Mesothelial cell of epicardium (in vitro differentiated cells): ENCODE measurements around the gene DND1. TPM values are rescaled to one million over a fixed set of nuclear protein-coding genes. Genes with fewer than 3 reads are reported as not detected.

ENCODE experiments used
- DNase-seq, 2 experiments: peaks; one replicate each; pipeline ENCODE4 v3.0.0; 2021; ENCODE audit warnings: low spot score in 2 of 2; ENCODE audit not compliant: unreplicated experiment in 2 of 2
- H3K27ac Mint-ChIP-seq: 2 replicates; pipeline ENCODE4 v1.8.0; 2021; ENCODE audit warnings: mixed read lengths
- H3K27me3 Mint-ChIP-seq: 2 replicates; pipeline ENCODE4 v1.8.0; 2021; ENCODE audit warnings: low read depth, mixed read lengths
- H3K36me3 Mint-ChIP-seq: 2 replicates; pipeline ENCODE4 v1.8.0; 2021; ENCODE audit warnings: mixed read lengths
- H3K4me1 Mint-ChIP-seq: 2 replicates; pipeline ENCODE4 v1.8.0; 2021; ENCODE audit warnings: mixed read lengths
- H3K4me3 Mint-ChIP-seq: 2 replicates; pipeline ENCODE4 v1.8.0; 2021; ENCODE audit warnings: mild to moderate bottlenecking, moderate library complexity, mixed read lengths
- H3K9me3 Mint-ChIP-seq: 2 replicates; pipeline ENCODE4 v1.8.0; 2021; ENCODE audit warnings: mixed read lengths
- total RNA-seq: library from RNA; stranded (reverse); gene quantifications from 3 replicates; pipeline ENCODE4 v1.2.1, GENCODE V29; 2021
- TF ChIP-seq, protein P1 (sequence below): fragments of 200-600 bp; sonication (generic); IDR thresholded peaks from one replicate; pipeline ENCODE4 v1.5.0; 2021; ENCODE audit warnings: antibody characterized with exemption; ENCODE audit not compliant: unreplicated experiment

DND1 gene
- total RNA-seq, 1 donor from 2014 or later: 3.5 TPM

DNA sequence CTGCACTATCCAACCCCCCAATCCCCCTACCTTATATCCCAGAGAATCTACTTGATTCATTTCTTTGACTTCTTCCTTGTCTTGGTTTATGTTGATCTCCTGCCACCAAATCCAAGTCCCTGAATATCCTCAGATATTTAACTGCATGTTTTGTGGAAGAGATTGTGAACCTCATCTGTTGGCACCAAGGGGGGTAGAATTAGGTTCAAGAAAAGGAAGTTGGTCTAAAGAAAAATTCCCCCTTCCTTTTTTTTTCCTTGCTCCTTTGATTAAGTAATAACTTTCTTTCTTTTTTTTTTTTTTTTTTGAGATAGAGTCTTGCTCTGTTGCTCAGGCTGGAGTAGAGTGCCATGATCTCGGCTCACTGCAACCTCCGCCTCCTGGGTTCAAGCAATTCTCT, 39.9 kb downstream of the DND1 start:
- Mint-ChIP-seq H3K9me3 (peaks cover 2% of the 10 kb centered on the region), H3K27ac (no peak overlapping the region), H3K27me3 (no peaks in the 10 kb centered on the region), H3K4me1 (peaks cover 3% of the 10 kb centered on the region), H3K4me3 (no peak overlapping the region), H3K36me3 (no peaks in the 10 kb centered on the region)
- no peak for DNase-seq
- TF ChIP-seq, protein P1, sequence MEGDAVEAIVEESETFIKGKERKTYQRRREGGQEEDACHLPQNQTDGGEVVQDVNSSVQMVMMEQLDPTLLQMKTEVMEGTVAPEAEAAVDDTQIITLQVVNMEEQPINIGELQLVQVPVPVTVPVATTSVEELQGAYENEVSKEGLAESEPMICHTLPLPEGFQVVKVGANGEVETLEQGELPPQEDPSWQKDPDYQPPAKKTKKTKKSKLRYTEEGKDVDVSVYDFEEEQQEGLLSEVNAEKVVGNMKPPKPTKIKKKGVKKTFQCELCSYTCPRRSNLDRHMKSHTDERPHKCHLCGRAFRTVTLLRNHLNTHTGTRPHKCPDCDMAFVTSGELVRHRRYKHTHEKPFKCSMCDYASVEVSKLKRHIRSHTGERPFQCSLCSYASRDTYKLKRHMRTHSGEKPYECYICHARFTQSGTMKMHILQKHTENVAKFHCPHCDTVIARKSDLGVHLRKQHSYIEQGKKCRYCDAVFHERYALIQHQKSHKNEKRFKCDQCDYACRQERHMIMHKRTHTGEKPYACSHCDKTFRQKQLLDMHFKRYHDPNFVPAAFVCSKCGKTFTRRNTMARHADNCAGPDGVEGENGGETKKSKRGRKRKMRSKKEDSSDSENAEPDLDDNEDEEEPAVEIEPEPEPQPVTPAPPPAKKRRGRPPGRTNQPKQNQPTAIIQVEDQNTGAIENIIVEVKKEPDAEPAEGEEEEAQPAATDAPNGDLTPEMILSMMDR: no peak

- DNase-seq: no peak
- H3K27ac Mint-ChIP-seq: no peak within 1 kb of the TSS
- peaks cover 1% of the 10 kb centered on the region for H3K36me3 Mint-ChIP-seq
- TF ChIP-seq, protein P1: no peak
- H3K4me3 Mint-ChIP-seq: no peak within 1 kb of the TSS
- peaks cover 3% of the 10 kb centered on the region for H3K9me3 Mint-ChIP-seq
- peaks cover under 1% of the 10 kb centered on the region for H3K4me1 Mint-ChIP-seq
- no peaks in the 10 kb centered on the region for H3K27me3 Mint-ChIP-seq
These were observed 40.3 kb downstream of the DND1 start, which contains the start of gene CD14 for GRCh38 chr5:140633021-140633471. TSS of gene CD14 (minus strand) at chr5:140633175. CDS start at chr5:140633071, 104 bp downstream.

DNA sequence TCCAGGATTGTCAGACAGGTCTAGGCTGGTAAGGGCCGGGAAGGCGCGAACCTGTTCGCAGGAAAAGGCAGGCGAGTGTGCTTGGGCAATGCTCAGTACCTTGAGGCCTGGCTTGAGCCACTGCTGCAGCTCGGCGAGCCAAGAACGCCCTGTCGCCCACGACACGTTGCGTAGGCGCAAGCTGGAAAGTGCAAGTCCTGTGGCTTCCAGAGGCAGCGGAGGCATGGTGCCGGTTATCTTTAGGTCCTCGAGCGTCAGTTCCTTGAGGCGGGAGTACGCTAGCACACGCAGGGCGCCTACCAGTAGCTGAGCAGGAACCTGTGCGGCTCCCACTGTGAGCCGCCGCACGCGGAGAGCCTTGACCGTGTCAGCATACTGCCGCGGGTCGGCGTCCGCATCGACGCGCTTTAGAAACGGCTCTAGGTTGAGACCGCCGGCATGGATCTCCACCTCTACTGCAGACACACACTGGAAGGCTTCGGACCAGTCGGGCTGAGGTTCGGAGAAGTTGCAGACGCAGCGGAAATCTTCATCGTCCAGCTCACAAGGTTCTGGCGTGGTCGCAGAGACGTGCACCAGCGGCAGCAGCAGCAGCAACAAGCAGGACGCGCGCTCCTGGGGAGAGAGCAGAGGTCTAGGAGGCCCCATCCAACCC, 40.9 kb downstream of the DND1 start:
- peaks cover 7% of the 10 kb centered on the region for H3K9me3 Mint-ChIP-seq
- H3K4me3 Mint-ChIP-seq: no peak overlapping the region
- TF ChIP-seq, protein P1: no peak
- DNase-seq: no peak
- no peaks in the 10 kb centered on the region for H3K27me3 Mint-ChIP-seq
- H3K4me1 Mint-ChIP-seq: no peaks in the 10 kb centered on the region
- H3K36me3 Mint-ChIP-seq: peaks cover 2% of the 10 kb centered on the region
- H3K27ac Mint-ChIP-seq: no peak overlapping the region

DNA sequence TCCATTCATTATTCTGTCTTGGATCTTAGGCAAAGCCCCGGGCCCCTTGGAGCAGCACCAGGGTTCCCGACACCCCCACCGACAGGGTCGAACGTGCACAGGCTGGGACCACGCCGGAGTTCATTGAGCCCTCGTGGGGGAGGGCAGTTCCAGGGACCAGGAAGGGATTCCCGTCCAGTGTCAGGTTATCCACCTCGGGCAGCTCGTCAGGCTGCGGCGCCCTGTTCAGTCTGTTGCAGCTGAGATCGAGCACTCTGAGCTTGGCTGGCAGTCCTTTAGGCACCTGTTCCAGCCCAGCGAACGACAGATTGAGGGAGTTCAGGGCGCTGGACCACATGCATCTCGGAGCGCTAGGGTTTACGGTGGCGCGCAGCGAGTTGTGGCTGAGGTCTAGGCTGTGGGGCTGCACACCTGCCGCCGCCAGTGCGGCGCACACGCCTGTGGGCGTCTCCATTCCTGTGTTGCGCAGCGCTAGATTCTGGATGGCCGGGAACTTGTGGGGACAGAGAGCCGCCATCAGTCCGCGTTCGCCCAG, 41.5 kb downstream of the DND1 start:
- no peak overlapping the region for H3K27ac Mint-ChIP-seq
- DNase-seq: no peak
- no peaks in the 10 kb centered on the region for H3K27me3 Mint-ChIP-seq
- H3K9me3 Mint-ChIP-seq: peaks cover 13% of the 10 kb centered on the region
- peaks cover 3% of the 10 kb centered on the region for H3K36me3 Mint-ChIP-seq
- H3K4me1 Mint-ChIP-seq: no peaks in the 10 kb centered on the region
- TF ChIP-seq, protein P1: no peak
- H3K4me3 Mint-ChIP-seq: no peak overlapping the region

- TF ChIP-seq, protein P1: no peak
- Mint-ChIP-seq H3K4me3 (no peak overlapping the region), H3K27me3 (no peaks in the 10 kb centered on the region), H3K4me1 (no peaks in the 10 kb centered on the region), H3K9me3 (peaks cover 17% of the 10 kb centered on the region), H3K27ac (no peak overlapping the region), H3K36me3 (peaks cover 3% of the 10 kb centered on the region)
- DNase-seq: no peak
These were observed 42.3 kb downstream of the DND1 start for GRCh38 chr5:140631036-140631417.
